Femur (tissue), 1 donor: ENCODE data around the gene MRPL30.
A peak's percentile ranks its signal among the peaks of the same experiment; 100 is the strongest.
"Not testable (repeated sequence)": the region's sequence is repeated elsewhere in the genome, so short reads cannot be mapped to it uniquely, and the experiment has no call there.

Source experiments
- DNase-seq: peaks from one replicate; pipeline ENCODE4 v3.0.0-alpha.2; 2017

MRPL30 gene

DNA sequence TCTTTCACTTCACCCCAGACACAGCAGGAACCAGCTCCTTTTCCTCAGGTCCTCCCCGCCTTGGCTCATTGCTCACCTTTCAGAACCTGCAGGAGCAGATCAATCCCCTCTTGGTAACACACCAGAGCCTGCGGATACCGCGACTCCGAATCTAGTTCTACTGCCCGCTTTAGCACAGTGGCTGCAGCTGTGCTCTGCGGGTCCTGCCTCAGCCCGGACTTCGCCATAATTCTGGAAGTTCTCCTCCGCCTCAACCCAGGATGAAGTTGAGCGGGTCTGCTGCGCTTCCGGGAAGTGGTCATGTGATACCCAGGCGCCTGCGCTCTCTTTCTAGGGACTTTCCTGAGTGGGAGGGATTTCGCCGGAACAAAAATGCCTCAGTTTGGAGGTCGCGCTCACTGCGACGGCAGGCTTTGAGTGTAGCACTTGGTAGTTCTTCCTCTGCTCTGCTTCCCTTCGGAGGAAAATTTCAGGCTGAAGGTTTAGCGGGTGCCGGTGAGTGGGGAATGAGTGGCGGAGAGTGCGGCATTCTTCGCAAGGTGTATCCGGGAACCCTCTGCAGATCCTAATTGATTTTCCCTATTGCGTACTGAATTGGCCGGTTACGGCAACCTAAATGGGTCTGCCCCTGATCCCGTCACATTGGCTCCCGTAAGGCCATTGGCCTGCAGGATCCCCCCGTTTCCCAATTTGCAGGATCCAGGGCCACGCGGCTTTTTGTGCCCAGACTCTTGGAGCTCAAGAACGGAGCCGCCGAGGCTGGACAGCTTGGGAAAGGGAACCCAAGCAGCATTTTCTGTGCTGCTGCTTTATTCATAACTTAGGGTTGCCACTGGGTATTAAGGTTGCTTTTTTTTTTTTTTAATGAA lies at the start of gene MRPL30, which contains the start of gene MITD1:
MRPL30 (plus strand) TSS at position 430 of the 869 bp plus-strand sequence. CDS start 5,020 bp downstream, outside the sequence.
MITD1 (minus strand) TSS at position 304 of the 869 bp plus-strand sequence; CDS start at position 227, 77 bp downstream.
- peak; percentile 96 for DNase-seq

DNA sequence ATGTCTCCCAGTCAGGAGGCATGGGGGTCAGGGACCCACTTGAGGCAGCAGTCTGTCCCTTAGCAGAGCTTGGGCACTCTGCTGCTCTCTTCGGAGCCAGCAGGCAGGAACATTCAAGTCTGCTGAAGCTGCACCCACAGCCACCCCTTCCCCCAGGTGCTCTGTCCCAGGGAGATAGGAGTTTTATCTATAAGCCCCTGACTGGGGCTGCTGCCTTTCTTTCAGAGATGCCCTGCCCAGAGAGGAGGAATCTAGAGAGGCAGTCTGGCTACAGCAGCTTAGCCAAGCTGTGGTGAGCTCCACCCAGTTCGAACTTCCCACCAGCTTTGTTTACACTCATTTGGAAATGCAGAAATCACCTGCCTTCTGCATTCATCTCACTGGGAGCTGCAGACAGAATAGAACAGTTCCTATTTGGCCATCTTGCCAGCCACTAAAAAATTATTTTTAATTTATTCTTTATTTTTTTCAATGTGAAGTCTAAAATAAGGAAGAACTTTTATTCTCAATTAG lies 45.9 kb upstream of the MRPL30 start:
- DNase-seq = not testable (repeated sequence)

DNA sequence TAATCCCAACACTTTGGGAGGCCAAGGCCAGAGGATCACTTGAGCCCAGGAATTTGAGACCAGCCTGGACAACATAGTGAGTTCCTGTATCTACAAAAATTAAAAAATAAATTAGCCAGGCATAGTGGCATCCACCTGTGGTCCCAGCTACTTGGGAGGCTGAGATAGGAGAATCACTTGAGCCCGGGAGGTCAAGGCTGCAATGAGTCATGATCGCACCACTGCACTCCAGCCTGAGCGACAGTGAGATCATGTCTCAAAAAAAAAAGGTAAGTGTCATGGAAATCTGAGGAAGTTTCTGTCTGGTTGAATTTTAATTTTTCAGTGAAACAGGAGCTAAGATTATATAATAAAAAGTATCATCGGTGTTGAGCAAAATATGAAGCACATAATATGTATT lies 42.0 kb upstream of the MRPL30 start:
- DNase-seq = no peak

DNA sequence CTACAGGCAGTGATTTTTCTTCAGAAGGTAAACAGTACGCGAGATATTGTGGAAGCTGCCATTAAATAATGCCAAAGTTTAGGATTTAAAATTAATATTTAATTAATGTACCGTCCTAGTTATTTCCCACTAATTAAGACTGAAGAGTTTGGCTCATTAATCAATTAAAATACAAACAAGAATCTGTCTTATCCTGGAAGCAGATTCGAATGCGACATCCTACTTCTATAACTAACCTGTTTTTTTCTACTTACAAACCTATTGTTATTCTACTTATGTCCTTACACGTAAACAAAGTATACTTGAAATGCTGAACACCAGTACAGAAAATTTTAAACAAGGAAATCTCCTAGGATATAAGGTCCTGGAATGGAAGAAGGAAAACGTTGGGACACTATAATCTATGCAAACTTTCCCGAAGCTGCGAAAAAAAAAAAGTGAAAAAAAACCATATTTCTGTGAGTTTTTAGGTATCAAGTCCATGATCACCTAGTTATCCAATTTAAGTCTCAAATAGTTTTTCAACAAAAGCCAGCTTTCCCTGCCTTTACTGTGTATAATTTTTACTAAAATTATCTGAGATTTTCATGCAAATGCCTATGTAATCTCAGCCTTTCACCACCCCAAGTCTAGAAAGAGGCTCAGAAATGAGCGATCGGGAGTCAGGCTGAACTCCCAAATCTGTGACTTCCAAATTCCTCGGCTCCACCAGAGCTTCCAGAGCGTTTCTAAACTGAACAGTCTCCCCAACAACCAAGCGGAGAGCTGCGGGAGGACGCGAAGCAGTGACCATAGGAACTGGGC lies 40.7 kb upstream of the MRPL30 start:
- DNase-seq = no peak

DNA sequence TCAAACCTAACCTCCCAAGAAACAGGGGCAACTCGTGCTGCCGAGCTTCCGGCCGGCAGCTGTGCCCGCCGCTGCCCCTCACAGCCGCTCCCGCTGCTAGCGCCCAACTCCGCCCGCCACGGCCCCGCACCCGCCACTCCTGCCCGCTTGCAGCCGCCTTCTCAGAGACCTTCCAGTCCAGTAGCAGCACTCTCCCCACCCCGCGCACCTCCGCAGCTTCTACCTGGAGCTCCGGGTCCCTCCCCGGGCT lies 40.2 kb upstream of the MRPL30 start:
- no peak for DNase-seq

DNA sequence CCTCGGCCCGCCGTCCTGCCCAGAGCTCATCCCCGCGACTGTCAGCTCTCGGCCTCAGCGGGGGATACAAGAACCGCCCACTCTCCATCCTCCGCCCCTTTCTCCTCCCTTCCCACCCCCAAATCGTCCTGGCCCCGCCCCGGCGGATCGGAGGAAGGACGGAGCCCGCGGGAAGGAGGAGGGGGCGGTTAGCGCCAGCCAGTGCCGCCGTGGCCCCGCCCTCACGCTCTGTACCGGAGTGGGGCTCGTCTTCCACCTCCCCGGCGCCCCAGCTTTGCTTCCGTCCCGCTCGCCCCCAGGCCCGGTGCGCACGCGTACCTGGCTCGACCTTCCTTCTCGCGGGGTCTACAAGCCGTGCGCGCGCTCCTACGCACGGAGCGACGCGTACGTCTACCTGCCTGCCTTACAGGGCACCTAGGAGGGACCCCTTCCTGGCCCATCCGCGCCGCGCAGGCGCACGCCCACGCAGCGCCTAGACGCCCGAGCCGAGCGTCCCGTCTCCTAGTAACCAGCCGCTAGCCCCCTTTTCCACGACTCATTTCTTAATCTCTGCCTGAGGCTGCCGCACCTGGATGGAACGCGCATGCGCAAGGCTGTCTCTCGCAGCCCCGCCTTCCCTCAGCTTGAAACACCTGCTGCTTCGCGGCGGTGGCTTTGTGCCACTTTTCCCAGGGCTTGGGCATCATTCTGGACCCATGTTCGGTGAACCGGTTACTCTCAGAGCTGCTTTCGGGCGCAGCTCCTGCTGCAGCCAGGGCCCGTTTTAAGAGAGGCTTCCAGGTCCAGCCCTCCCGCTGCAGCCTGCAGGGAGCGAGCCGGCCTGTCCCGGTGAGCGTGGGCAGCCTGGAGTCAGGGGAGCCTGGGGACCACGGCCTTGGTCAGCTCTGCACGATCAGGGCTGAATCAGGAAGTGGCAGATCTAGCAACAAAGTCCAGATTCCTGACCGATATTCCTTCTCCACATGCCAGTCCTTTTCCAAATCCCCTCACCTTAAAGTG lies 39.6 kb upstream of the MRPL30 start, which contains the start of gene C2orf15:
C2orf15 (plus strand) TSS at position 598 of the 999 bp plus-strand sequence. CDS start 8,852 bp downstream, outside the sequence.
- peak; percentile 93 for DNase-seq

DNA sequence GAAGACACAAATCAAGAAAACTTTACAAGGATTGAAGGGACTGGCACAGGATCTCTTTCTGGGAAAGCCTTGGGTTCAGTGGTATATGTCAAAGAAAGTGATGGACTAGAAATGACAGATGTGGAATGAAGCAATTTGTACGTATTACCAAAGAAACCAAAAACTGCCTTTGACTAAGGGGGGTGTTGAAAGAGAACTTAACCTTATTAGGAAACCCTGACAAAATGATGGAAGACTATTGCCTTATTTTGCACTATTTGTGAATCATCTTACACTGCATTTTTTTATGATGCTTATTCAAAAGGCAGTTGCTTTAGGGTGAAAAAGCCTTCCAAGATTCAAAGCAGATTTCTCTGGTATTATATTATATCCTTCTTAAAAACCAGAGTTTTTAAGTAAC lies 30.3 kb upstream of the MRPL30 start:
- no peak for DNase-seq

DNA sequence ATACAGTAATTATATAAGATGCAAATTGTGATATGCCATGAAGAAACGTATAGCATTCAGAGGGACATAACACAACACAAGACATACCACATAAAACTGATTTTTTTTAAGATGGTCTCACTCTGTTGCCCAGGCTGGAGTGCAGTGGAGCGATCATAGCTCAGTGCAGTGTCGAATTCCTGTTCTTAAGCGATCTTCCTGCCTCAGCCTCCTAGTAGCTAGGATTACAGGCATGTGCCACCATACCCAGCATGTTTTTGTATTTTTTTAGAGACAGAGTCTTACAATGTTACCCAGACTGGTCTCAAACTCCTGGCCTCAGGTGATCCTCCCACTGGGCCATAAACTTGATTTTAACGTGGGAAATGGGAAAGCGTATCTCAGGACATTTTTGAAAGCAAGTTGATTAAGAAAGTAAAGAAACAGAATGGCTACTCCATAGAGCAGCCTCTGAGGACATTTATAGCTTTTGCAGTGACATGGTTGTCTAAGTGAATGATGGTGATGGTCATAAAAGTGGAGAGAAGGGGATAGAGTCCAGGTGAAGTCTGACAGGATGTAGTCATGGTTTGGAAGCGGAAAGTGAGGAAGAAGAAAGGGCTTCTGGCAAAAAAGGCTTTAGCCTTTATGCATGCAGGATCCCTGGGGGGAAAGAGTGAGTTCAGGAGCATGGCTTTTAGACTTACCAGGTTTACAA lies 28.6 kb upstream of the MRPL30 start:
- DNase-seq = no peak

DNA sequence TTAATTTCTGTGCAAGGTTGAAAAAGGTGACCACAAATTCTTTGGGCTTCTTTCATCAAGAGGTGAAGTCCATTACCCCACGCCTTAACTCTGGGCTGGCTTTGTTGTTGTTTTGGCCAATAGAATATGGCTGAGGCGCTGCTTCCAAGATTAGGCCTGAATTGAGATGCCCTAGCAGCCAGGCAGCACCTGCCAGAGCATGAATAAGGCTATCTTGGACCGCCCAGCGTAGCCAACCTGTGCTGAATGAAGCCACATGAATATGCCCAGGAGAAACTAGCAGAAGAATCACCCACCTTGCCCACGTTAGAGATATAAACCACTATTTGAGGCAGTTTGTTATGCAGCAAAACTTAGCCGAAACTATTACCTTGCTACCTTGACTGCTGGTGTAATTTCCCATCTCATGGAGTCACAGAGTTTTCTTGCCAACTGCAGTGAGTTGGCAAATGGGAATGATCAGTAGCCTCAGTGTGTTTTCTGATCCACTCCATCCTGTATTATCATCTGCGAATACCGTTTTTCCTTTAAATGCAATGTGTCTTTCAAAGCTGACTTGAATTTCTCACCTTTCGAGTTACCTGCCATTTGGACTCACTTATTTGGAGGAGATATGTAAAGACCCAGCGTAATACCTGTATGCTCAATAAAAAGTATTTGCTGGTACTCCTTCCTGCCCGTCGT lies 26.9 kb upstream of the MRPL30 start:
- DNase-seq = no peak

DNA sequence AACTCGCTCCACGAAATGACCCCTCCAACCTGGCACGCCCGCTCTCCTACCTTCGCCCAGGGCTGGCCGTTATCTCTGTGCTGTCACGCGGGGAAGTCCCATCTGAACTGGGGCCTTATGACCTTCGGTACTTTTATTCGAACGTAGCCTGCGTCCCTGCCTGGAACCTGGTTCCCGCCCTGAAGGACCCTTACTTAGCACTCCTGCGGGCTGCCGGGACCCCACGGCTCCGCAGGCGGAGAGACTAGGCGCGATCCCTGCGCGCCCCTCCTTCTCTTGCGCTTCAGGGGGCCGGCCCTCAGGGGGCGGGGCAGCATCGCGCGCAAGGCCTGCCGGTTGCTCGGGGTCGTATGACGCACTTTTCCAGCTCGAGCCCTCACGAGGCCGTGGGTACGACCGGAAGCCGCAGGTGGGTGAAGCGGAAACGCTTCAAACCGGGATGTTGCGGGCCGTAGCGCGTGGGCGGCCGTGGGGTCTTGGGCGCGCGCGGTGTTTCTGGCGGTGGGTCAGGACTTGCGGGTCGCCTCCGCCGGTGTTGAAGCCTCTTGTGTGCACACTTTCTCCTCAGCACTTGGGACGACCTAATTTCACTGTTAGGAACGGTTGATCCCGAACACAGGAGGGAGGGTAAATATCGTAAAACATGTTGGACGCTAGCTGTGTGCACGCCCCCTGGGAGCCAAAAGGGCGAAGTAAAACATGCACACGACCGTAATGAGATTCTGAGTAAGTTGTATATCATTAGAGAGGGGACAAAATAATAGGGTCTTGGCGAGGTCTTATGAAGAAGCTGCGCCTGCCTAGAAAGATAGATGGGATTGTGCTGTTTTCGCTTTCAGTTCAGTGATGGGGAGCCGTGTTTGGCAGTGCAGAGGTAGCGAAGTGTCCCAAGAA lies 26.1 kb upstream of the MRPL30 start, which contains the start of the genes LIPT1 and TSGA10:
LIPT1 (plus strand) TSS at position 325 of the 894 bp plus-strand sequence. CDS start 6,991 bp downstream, outside the sequence.
TSGA10 (minus strand) TSS at position 300 of the 894 bp plus-strand sequence. CDS start 45,503 bp downstream, outside the sequence.
- DNase-seq = peak; percentile 95

DNA sequence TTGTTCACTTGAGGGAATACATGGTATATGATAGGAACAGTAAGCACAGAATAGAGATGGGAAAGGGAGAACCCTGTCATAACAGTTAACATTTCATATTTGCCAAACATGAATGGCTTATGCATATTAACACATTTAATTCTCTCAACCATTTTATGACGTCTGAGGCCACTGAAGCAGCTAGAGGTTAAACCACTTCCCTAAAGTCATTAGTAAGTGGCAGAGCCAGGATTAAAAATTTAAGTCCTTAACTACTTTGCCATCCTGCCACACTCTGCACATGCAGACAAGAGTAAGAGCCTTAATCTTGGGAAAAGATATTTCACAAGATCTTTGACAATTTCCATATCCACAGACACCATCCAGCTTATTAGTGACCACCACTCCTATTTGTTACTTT lies 24.1 kb upstream of the MRPL30 start:
- no peak for DNase-seq

DNA sequence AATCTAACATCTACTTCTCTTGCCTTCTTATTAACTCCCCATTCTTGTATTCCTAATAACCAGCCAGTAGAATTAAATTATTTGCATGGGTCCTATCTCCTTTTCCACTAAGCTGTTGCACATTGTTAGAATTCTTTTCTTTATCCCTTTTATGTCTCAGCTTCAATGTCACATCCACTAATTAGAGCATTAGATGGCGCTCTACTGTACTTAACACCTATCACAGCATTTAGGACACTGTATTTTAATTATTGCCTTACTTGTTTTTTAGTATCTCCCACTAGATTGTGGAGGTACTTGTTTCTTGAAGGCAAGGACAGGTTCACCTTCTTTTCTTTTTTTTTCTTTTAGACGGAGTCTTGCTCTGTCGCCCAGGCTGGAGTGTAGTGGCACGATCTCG lies 22.4 kb upstream of the MRPL30 start:
- DNase-seq = no peak

DNA sequence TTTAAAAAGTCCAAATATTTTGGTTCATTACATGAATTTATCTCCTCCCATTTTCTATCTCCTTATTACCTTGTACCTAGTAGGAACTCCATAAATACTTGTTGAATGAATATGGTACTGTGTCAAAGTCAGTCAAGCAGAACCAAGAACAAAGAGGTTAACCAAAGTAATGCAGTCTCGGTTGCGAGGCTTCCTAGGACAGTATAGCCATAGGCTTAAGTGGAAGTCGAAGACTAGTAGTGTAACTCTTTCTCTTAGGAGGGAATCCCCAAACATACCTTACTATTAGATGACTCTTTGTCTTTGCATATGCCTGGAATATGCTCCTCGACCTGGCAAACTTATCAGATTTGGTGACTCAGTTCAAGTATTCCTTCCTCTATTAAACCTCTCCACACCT lies 21.4 kb upstream of the MRPL30 start:
- no peak for DNase-seq

DNA sequence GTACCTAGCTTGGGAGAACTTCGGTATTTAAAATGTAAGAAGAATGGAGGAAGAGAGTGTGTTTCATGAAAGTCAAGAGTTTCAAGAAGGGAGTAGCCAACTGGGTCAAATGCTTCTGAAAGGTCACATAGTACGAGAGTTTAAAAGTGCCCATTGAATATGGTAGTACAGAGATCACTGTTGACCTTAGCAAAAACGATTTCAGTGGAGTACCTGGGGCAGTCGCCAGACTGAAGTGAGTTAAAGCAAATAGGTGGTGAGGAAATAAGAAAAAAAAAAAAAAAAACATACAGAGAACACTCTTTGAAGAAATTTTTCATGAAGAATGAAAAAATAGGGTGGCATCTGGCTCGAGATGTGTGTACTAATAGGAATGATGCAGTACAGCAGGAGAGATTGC lies 14.8 kb upstream of the MRPL30 start:
- no peak for DNase-seq

DNA sequence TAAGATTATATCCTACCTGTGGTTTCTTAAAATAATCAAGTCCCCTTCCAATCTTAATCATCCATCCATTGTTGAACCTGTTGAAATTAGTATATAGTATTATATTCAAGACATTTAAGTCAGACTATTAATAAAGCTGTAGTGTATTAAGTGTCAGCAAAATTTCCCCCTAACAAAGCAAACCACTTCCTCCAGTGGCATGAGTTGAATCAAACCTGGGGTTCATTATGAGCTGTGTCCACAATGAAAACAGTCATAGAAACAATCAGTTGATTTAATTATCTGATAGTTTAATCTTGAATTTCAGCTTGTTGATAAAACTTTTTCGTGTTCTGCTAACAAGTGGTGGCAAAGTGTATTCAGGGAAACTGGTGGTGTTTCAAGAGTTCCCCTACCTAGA lies 11.4 kb upstream of the MRPL30 start:
- no peak for DNase-seq

DNA sequence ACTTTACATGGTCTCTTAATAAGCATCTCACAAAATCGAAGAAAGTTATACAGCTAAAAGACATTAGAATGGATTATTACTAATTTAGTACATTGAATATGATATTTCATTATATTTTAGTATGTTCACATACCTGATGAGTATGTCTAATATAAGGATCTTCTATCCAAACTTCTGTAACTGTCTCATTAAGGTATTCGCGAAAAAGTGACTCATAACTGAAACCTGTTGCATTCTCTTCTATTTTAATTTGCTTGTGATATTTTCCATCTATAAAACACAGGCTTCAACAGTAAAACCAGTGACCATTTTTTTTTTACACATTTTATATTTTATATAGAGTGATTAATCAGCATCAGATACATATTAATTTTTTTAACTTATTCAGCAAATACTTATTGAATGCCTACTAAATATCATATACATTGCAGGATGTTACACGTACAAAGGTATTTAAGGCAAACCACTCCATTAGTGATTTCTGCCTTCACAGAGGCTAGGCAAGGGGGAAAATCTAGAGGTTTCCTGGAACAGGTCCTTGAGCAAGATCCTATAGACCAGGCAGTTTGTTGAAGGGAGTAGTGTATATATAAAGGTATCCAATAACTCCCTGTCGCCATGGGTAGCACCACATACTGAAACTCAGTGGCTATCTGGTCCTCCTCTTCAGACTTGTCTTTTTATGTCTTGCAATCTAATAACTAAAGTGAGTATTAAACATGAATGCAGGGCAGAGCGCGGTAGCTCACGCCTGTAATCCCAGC lies 9.4 kb upstream of the MRPL30 start:
- DNase-seq = no peak

DNA sequence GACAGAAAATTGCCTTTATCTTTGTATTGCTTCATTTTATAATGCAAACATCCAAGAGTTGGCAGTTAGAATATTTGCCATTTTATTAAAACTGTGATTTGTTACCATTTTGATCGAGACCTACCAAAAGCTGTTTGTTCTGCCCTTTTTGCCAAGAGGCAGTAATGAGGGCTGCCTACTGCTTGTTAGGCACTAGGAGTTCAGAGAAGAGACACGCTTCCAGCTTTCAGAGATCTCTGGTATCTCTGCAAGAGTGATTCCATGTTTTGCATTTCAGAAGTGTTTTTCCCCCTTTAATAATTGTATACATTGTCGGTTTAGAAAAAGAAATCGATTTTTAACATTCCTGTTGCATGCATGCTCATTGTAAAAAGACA lies 628 bp downstream of the MRPL30 start:
- DNase-seq = no peak

DNA sequence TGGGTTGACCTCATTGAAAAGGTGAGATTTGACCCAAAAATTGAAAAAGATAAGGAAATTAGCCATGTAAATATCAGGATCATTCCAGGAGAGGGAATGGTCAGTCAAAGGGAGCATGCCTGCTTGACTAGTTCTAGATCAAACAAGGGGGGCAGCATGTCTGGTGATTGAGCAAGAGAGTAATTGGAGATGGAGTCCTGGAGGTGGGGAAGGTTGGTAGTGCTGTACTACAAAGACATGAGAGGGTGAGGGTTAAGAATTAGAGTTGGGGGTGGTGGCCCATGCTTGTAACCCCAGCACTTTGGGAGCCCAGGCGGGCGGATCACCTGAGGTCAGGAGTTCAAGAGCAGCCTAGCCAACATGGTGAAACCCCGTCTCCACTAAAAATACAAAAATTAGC lies 2.0 kb downstream of the MRPL30 start:
- DNase-seq = no peak

DNA sequence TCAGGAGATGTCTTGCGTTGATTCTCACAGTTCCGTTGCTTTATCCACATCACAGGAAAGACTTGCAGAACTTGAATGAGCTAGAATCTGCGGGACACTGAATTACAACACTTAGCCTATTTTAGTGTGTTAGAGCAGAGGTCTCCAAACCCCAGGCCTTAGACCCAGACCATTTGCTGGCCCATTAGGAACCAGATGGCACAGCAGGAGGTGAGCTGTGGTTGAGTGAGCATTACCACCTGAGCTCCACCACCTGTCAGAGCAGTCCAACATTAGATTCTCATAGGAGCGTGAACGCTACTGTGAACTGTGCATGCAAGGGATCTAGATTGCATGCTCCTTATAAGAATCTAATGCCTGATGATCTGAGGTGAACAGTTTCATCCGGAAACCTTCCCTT lies 3.8 kb downstream of the MRPL30 start:
- DNase-seq = no peak
